Measurements from ENCODE around the gene AKAP13.

The AKAP13 gene

GRCh38 chr15:85766001-85766831, 385.8 kb downstream of the AKAP13 start:
- peak; percentile 20 for DNase-seq (ENCODE audit: low read depth)
- no peak overlapping the region for H3K4me3 ChIP-seq (ENCODE audit: low read length)
- no peak for TF ChIP-seq CTCF (conservative IDR thresholded peaks at IDR 0.05; ENCODE audit: low read length)

- no peak for TF ChIP-seq CTCF (conservative IDR thresholded peaks at IDR 0.05; ENCODE audit: low read length)
- no peak overlapping the region for H3K4me3 ChIP-seq (ENCODE audit: low read length)
- no peak for DNase-seq (ENCODE audit: low read depth)
Observed at GRCh38 chr15:85767785-85768529, 387.6 kb downstream of the AKAP13 start.

- no peak for TF ChIP-seq CTCF (conservative IDR thresholded peaks at IDR 0.05; ENCODE audit: low read length)
- no peak for DNase-seq (ENCODE audit: low read depth)
Observed at GRCh38 chr15:85768595-85769168, 388.3 kb downstream of the AKAP13 start.

GRCh38 chr15:85769182-85769900, 388.9 kb downstream of the AKAP13 start:
- TF ChIP-seq CTCF (conservative IDR thresholded peaks at IDR 0.05; ENCODE audit: low read length): no peak
- no peak for DNase-seq (ENCODE audit: low read depth)
- H3K4me3 ChIP-seq (ENCODE audit: low read length): no peak overlapping the region

More at GRCh38 chr15:85768595-85769168, 388.3 kb downstream of the AKAP13 start:
- no peak overlapping the region for H3K4me3 ChIP-seq (ENCODE audit: low read length)

GRCh38 chr15:85770096-85771041, 390.0 kb downstream of the AKAP13 start:
- TF ChIP-seq CTCF (conservative IDR thresholded peaks at IDR 0.05; ENCODE audit: low read length): no peak

GRCh38 chr15:85771271-85771670, 390.9 kb downstream of the AKAP13 start:
- no peak for TF ChIP-seq CTCF (conservative IDR thresholded peaks at IDR 0.05; ENCODE audit: low read length)
- no peak for DNase-seq (ENCODE audit: low read depth)
- no peak overlapping the region for H3K4me3 ChIP-seq (ENCODE audit: low read length)

More at GRCh38 chr15:85770096-85771041, 390.0 kb downstream of the AKAP13 start:
- no peak overlapping the region for H3K4me3 ChIP-seq (ENCODE audit: low read length)
- DNase-seq (ENCODE audit: low read depth): peak; percentile 51

All from AG10803 (cell line).